Smooth muscle cell (in vitro differentiated cells): ENCODE measurements around the gene MGLL. TPM values are rescaled to one million over a fixed set of nuclear protein-coding genes. Genes with fewer than 3 reads are reported as not detected.
A peak's percentile ranks its signal among the peaks of the same experiment; 100 is the strongest.

ENCODE experiments used
- DNase-seq: peaks from one replicate; lab custom pipeline; 2025; ENCODE audit not compliant: unreplicated experiment; lab: John Stamatoyannopoulos, UW
- H2AFZ ChIP-seq: fragments of 200-600 bp; sonication (generic); 2 replicates; pipeline ENCODE4 v1.6.0; 2016; ENCODE audit warnings: antibody characterized with exemption, low read depth, mild to moderate bottlenecking
- H3F3A ChIP-seq: fragments of 200-600 bp; sonication (generic); 2 replicates; pipeline ENCODE4 v1.6.0; 2017; ENCODE audit warnings: antibody characterized with exemption, low read depth
- H3K27ac ChIP-seq: fragments of 200-600 bp; sonication (generic); 2 replicates; pipeline ENCODE4 v1.5.1; 2016; ENCODE audit warnings: low read depth, mild to moderate bottlenecking
- H3K27me3 ChIP-seq: fragments of 200-600 bp; sonication (generic); 2 replicates; pipeline ENCODE4 v1.6.1; 2016; ENCODE audit warnings: low read depth, mild to moderate bottlenecking
- H3K36me3 ChIP-seq: fragments of 200-600 bp; sonication (generic); 2 replicates; pipeline ENCODE4 v1.5.1; 2016; ENCODE audit warnings: low read depth
- H3K4me1 ChIP-seq: fragments of 200-600 bp; sonication (generic); 2 replicates; pipeline ENCODE4 v1.5.1; 2016; ENCODE audit warnings: low read depth
- H3K4me2 ChIP-seq: fragments of 200-600 bp; sonication (generic); 2 replicates; pipeline ENCODE4 v1.6.0; 2016; ENCODE audit warnings: mild to moderate bottlenecking
- H3K4me3 ChIP-seq: fragments of 200-600 bp; sonication (generic); 2 replicates; pipeline ENCODE4 v1.5.1; 2016; ENCODE audit warnings: mild to moderate bottlenecking
- H3K79me2 ChIP-seq: fragments of 200-600 bp; sonication (generic); 2 replicates; pipeline ENCODE4 v1.6.0; 2016; ENCODE audit warnings: low read depth, mild to moderate bottlenecking
- H3K9ac ChIP-seq: fragments of 200-600 bp; sonication (generic); 2 replicates; pipeline ENCODE4 v1.6.0; 2016; ENCODE audit warnings: low read depth
- H3K9me3 ChIP-seq: fragments of 200-600 bp; sonication (generic); replicated peaks from 2 replicates; pipeline ENCODE4 v1.5.1; 2016; ENCODE audit warnings: low read depth
- H4K20me1 ChIP-seq: fragments of 200-600 bp; sonication (generic); 2 replicates; pipeline ENCODE4 v1.6.0; 2016; ENCODE audit warnings: low read depth
- WGBS: methylation state at CpG from one replicate; pipeline ENCODE4 v1.1.7; 2016; ENCODE audit warnings: low lambda C conversion rate; 5-methylcytosine and 5-hydroxymethylcytosine counted together
- polyA plus RNA-seq: library from polyadenylated mRNA; unstranded; fragments of >200 nt; fragmentation: Nextera tagmentation; extraction: Ambion mirVana; gene quantifications from 2 replicates; pipeline ENCODE4 v1.2.1, GENCODE V29; 2016
- total RNA-seq: library from RNA; depleted of rRNA; stranded (reverse); fragments of >200 nt; gene quantifications from 2 replicates; pipeline ENCODE4 v1.2.3, GENCODE V29; 2014
- TF ChIP-seq, protein P1 (sequence below): fragments of 200-600 bp; sonication (generic); IDR thresholded peaks from 2 replicates; pipeline ENCODE4 v1.5.1; 2017; ENCODE audit warnings: borderline replicate concordance, mild to moderate bottlenecking, antibody characterized with exemption; ENCODE audit not compliant: insufficient read depth, poor library complexity, severe bottlenecking

MGLL gene
- total and polyA plus RNA-seq, 2 experiments from 2014 or later, result 13.6 to 22.5 TPM

DNA sequence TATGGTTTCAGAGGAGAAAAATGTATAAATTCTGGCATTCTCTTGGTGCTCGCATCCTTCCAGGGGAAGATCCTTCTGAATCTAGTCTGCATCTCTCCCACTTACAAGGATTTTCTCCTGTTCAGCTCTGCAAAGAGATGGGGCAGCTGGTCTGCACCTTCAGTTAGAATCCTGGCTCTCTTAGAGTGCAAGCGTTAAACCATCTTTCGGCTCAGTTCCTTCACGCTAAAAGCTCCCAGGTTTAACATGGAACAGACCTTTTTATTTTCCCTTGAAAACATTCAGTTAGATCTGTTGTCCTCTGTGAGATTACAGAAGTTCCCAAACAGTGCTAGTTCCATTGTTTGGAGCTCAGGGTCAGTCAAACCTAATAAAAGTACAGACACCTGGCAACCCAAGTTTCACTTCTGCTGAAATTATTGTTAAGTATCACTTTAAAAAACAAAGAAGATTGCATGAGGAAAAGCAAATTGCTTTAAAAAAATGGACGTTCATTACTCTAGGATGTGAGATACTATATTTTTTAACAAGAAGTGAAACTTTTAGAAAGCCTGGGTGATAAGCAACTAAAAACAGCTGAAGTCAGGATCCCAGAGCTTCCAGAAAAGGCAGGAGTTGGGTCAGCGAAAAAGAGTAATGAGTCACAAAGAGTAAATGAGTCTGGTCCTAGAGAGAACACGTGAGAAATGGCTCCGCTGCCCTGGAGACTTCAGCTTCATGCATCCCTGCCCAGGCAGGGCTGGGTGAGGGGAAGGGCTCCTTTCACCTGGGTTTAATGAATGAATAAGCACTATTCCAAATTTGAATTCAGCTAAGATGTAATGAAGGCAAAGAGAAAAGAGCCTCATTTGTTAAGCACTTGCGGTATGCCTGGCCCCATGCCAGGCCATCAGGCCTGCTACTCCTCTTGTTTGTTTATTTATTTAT is 86.3 kb downstream of the MGLL start:
- no peaks in the 10 kb centered on the region for H3K36me3 ChIP-seq
- no peaks in the 10 kb centered on the region for H3K27me3 ChIP-seq
- H3K4me3 ChIP-seq, result no peak overlapping the region
- H3K9me3 ChIP-seq, result no peaks in the 10 kb centered on the region
- no peak for DNase-seq
- peak overlapping the region; percentile 75 for H3K4me2 ChIP-seq
- no peaks in the 10 kb centered on the region for H4K20me1 ChIP-seq
- H3K4me1 ChIP-seq, result peaks cover 35% of the 10 kb centered on the region
- H2AFZ ChIP-seq, result no peak overlapping the region
- peak overlapping the region; percentile 30 for H3K9ac ChIP-seq
- WGBS, result 47% methylated on average over 9 of the region's 9 CpGs
- H3K79me2 ChIP-seq, result no peaks in the 10 kb centered on the region
- TF ChIP-seq, protein P1, sequence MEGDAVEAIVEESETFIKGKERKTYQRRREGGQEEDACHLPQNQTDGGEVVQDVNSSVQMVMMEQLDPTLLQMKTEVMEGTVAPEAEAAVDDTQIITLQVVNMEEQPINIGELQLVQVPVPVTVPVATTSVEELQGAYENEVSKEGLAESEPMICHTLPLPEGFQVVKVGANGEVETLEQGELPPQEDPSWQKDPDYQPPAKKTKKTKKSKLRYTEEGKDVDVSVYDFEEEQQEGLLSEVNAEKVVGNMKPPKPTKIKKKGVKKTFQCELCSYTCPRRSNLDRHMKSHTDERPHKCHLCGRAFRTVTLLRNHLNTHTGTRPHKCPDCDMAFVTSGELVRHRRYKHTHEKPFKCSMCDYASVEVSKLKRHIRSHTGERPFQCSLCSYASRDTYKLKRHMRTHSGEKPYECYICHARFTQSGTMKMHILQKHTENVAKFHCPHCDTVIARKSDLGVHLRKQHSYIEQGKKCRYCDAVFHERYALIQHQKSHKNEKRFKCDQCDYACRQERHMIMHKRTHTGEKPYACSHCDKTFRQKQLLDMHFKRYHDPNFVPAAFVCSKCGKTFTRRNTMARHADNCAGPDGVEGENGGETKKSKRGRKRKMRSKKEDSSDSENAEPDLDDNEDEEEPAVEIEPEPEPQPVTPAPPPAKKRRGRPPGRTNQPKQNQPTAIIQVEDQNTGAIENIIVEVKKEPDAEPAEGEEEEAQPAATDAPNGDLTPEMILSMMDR, result no peak
- peak overlapping the region; percentile 86 for H3K27ac ChIP-seq
- H3F3A ChIP-seq, result peaks cover 14% of the 10 kb centered on the region

DNA sequence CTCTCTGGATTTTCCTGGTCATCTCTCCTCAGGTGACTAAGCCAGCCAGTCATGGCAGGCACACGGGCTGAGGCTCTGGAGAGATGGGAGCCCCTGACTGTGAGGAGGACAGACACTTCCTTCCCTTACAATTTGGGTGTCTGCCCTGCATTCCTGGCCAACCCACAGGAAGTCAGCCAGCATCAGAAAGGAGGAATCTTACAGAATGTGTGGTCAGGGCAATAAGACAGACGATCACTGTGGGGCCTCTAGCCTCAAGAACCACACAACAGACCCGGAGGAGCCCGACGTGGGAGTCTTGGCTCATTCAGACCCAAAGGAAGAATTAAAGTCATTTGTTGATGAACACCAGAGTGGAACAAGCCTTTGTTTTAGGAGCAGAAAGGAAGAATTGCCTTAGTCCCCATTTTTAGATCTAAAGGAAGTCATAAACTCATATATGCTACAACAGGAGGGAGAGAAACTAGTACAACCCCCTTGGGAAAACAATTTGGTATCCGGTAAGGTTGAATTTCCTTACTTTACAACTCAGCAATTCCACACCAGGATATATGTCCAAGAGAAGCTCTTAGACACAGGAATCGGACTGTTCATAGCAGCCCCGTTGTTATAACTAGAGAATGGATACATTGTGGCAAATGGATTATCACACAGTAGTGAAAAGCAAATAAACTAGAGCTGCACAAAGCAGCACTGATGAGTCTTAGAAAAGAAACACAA is 87.4 kb downstream of the MGLL start:
- H3K4me2 ChIP-seq, result peak overlapping the region; percentile 75
- peak overlapping the region; percentile 86 for H3K27ac ChIP-seq
- H2AFZ ChIP-seq, result no peak overlapping the region
- H3F3A ChIP-seq, result peaks cover 14% of the 10 kb centered on the region
- H3K79me2 ChIP-seq, result no peaks in the 10 kb centered on the region
- H3K27me3 ChIP-seq, result no peaks in the 10 kb centered on the region
- H3K9ac ChIP-seq, result peak overlapping the region; percentile 30
- no peaks in the 10 kb centered on the region for H3K36me3 ChIP-seq
- no peak for DNase-seq
- TF ChIP-seq, protein P1, result no peak
- no peak overlapping the region for H3K4me3 ChIP-seq
- no peaks in the 10 kb centered on the region for H4K20me1 ChIP-seq
- WGBS, result 13% methylated on average over 8 of the region's 8 CpGs
- no peaks in the 10 kb centered on the region for H3K9me3 ChIP-seq
- H3K4me1 ChIP-seq, result peaks cover 35% of the 10 kb centered on the region

DNA sequence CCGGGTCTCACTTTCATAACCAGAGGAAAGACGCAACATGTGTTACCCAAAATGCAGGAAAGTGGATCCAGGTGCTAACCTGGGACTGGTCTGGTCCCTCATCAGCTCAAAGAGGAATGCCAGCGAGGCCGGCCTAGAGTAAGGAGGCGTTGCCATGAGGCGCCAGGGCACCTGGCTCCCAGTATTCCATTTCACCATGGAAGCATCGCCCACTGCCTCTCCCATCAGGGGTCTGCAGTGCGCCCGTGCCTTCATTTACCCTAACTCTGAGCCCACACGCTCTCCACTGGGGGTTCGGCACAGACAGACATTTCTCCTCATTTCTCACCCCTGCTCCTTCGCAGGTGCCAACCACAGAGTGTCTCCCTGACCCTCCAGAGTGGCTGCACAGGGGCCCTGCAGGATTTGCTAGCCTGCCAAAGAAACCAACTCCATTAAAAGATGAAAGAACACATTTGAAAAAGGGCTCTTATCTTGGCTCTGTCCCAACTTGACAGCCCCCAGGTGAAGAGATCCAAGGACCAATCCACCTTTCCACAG is 88.1 kb downstream of the MGLL start:
- no peak for DNase-seq
- H4K20me1 ChIP-seq, result no peaks in the 10 kb centered on the region
- H3K4me2 ChIP-seq, result peak overlapping the region; percentile 64
- peaks cover 35% of the 10 kb centered on the region for H3K4me1 ChIP-seq
- WGBS, result 99% methylated on average over 12 of the region's 12 CpGs
- H3K27me3 ChIP-seq, result no peaks in the 10 kb centered on the region
- TF ChIP-seq, protein P1, result no peak
- H3K4me3 ChIP-seq, result no peak overlapping the region
- peak overlapping the region; percentile 86 for H3K27ac ChIP-seq
- no peaks in the 10 kb centered on the region for H3K9me3 ChIP-seq
- no peak overlapping the region for H3K9ac ChIP-seq
- H2AFZ ChIP-seq, result no peak overlapping the region
- H3K79me2 ChIP-seq, result no peaks in the 10 kb centered on the region
- H3F3A ChIP-seq, result peaks cover 14% of the 10 kb centered on the region
- H3K36me3 ChIP-seq, result no peaks in the 10 kb centered on the region
